Stimulated activated CD8-positive, alpha-beta memory T cell treated with anti-CD3 and anti-CD28 coated beads, Interleukin-7, amount 100 ng/mL, for 4 hours (primary cell): ENCODE results near the gene NPAS2.

ENCODE experiments used
- DNase-seq, 2 donors: peaks; one replicate each; pipeline ENCODE4 v3.0.0-alpha.2; 2020; ENCODE audit warnings: low read depth in 2 of 2

The NPAS2 gene

GRCh38 chr2:100855084-100855483, 35.1 kb downstream of the NPAS2 start:
- no peak for DNase-seq

- no peak for DNase-seq
Measured at GRCh38 chr2:100855606-100856005, 35.7 kb downstream of the NPAS2 start.

GRCh38 chr2:100856732-100857131, 36.8 kb downstream of the NPAS2 start:
- DNase-seq, result no peak

- DNase-seq, result no peak
Measured at GRCh38 chr2:100857341-100857740, 37.4 kb downstream of the NPAS2 start.

GRCh38 chr2:100857915-100858314, 38.0 kb downstream of the NPAS2 start:
- no peak for DNase-seq

- no peak for DNase-seq
Measured at GRCh38 chr2:100859902-100860301, 40.0 kb downstream of the NPAS2 start.

- no peak for DNase-seq
Measured at GRCh38 chr2:100861340-100861739, 41.4 kb downstream of the NPAS2 start.

- no peak for DNase-seq
Measured at GRCh38 chr2:100862081-100862480, 42.1 kb downstream of the NPAS2 start.

- DNase-seq, result no peak
Measured at GRCh38 chr2:100865816-100866460, 46.0 kb downstream of the NPAS2 start.

- DNase-seq, result no peak
Measured at GRCh38 chr2:100868083-100868482, 48.1 kb downstream of the NPAS2 start.

- no peak for DNase-seq
Measured at GRCh38 chr2:100869120-100869519, 49.2 kb downstream of the NPAS2 start.

GRCh38 chr2:100870652-100871531, 51.0 kb downstream of the NPAS2 start:
- DNase-seq, result no peak

GRCh38 chr2:100875516-100876230, 55.7 kb downstream of the NPAS2 start:
- no peak for DNase-seq

GRCh38 chr2:100876231-100876860, 56.4 kb downstream of the NPAS2 start:
- no peak for DNase-seq

GRCh38 chr2:100877555-100877954, 57.6 kb downstream of the NPAS2 start:
- DNase-seq, result no peak

- DNase-seq, result no peak
Measured at GRCh38 chr2:100878000-100878791, 58.3 kb downstream of the NPAS2 start.

- no peak for DNase-seq
Measured at GRCh38 chr2:100879296-100879695, 59.4 kb downstream of the NPAS2 start.

GRCh38 chr2:100880036-100880435, 60.1 kb downstream of the NPAS2 start:
- DNase-seq, result no peak

- DNase-seq, result no peak
Measured at GRCh38 chr2:100880730-100881129, 60.8 kb downstream of the NPAS2 start.

GRCh38 chr2:100882645-100883613, 63.0 kb downstream of the NPAS2 start:
- DNase-seq, result no peak
